ENCODE results near the gene MSRB3. TPM values are rescaled to one million over a fixed set of nuclear protein-coding genes. Genes with fewer than 3 reads are reported as not detected.

The MSRB3 gene
- total RNA-seq, 1 donor = 72.4 TPM

GRCh38 chr12:65492998-65493912 lies 214.8 kb downstream of the MSRB3 start:
- no peak for TF ChIP-seq CTCF (IDR thresholded peaks at IDR 0.05; ENCODE audit: extremely low read depth, low read depth, low read length)
- Histone ChIP-seq H3K9me3 (ENCODE audit: low read depth, low read length) (no peaks in the 10 kb centered on the region), H4K20me1 (ENCODE audit: insufficient read depth, low read length) (no peaks in the 10 kb centered on the region), H3K4me3 (ENCODE audit: insufficient read depth, low read length) (no peak overlapping the region), H3K4me1 (ENCODE audit: insufficient read depth, low read length) (peaks cover 53% of the 10 kb centered on the region), H3K27ac (ENCODE audit: low read depth, low read length) (peak overlapping the region; percentile 28), H3K79me2 (ENCODE audit: insufficient read depth, low read length) (no peaks in the 10 kb centered on the region), H3K4me2 (ENCODE audit: insufficient read depth, low read length) (no peak overlapping the region), H3K36me3 (ENCODE audit: insufficient read depth, low read length) (no peaks in the 10 kb centered on the region), H3K27me3 (ENCODE audit: insufficient read depth, low read length) (no peaks in the 10 kb centered on the region), H2AFZ (ENCODE audit: low read length) (no peak overlapping the region)
- DNase-seq (ENCODE audit: insufficient read length, low spot score, missing footprints) = no peak

- no peak overlapping the region for H3K4me3 ChIP-seq (ENCODE audit: insufficient read depth, low read length)
- no peaks in the 10 kb centered on the region for H3K36me3 ChIP-seq (ENCODE audit: insufficient read depth, low read length)
- H2AFZ ChIP-seq (ENCODE audit: low read length) = no peak overlapping the region
- no peaks in the 10 kb centered on the region for H3K27me3 ChIP-seq (ENCODE audit: insufficient read depth, low read length)
- H4K20me1 ChIP-seq (ENCODE audit: insufficient read depth, low read length) = no peaks in the 10 kb centered on the region
- H3K4me2 ChIP-seq (ENCODE audit: insufficient read depth, low read length) = no peak overlapping the region
- H3K9me3 ChIP-seq (ENCODE audit: low read depth, low read length) = no peaks in the 10 kb centered on the region
- TF ChIP-seq CTCF (IDR thresholded peaks at IDR 0.05; ENCODE audit: extremely low read depth, low read depth, low read length) = no peak
- H3K27ac ChIP-seq (ENCODE audit: low read depth, low read length) = peak overlapping the region; percentile 28
- no peak for DNase-seq (ENCODE audit: insufficient read length, low spot score, missing footprints)
- peaks cover 53% of the 10 kb centered on the region for H3K4me1 ChIP-seq (ENCODE audit: insufficient read depth, low read length)
- no peaks in the 10 kb centered on the region for H3K79me2 ChIP-seq (ENCODE audit: insufficient read depth, low read length)
These were observed 215.4 kb downstream of the MSRB3 start for GRCh38 chr12:65493913-65494245.

GRCh38 chr12:65494537-65494936 lies 216.1 kb downstream of the MSRB3 start:
- TF ChIP-seq CTCF (IDR thresholded peaks at IDR 0.05; ENCODE audit: extremely low read depth, low read depth, low read length) = no peak
- peaks cover 53% of the 10 kb centered on the region for H3K4me1 ChIP-seq (ENCODE audit: insufficient read depth, low read length)
- DNase-seq (ENCODE audit: insufficient read length, low spot score, missing footprints) = peak; percentile 11
- H3K9me3 ChIP-seq (ENCODE audit: low read depth, low read length) = no peaks in the 10 kb centered on the region
- peak overlapping the region; percentile 28 for H3K4me2 ChIP-seq (ENCODE audit: insufficient read depth, low read length)
- no peak overlapping the region for H3K4me3 ChIP-seq (ENCODE audit: insufficient read depth, low read length)
- H2AFZ ChIP-seq (ENCODE audit: low read length) = no peak overlapping the region
- H4K20me1 ChIP-seq (ENCODE audit: insufficient read depth, low read length) = no peaks in the 10 kb centered on the region
- H3K36me3 ChIP-seq (ENCODE audit: insufficient read depth, low read length) = no peaks in the 10 kb centered on the region
- peak overlapping the region; percentile 39 for H3K27ac ChIP-seq (ENCODE audit: low read depth, low read length)
- H3K27me3 ChIP-seq (ENCODE audit: insufficient read depth, low read length) = no peaks in the 10 kb centered on the region
- no peaks in the 10 kb centered on the region for H3K79me2 ChIP-seq (ENCODE audit: insufficient read depth, low read length)

DNA sequence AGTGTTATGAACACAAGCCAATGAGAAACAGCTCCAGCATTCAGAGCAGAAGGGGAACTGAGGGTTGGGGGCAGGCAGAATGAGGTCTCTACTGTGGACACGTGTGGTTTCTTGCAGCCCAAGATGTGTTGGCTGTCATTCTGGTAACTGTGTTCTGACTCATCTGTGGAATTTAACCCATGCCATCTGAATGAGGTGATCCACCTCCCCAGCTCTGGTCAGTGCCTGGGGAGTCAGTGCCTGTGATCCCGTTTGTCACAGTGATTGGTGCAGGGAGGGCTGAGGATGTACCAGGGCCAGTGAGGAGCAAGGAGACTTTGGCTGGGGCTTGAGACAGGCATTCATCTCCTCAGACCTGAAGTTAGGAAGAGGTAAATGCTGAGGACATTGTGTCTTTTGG lies 216.8 kb downstream of the MSRB3 start:
- H3K27me3 ChIP-seq (ENCODE audit: insufficient read depth, low read length) = no peaks in the 10 kb centered on the region
- peaks cover 52% of the 10 kb centered on the region for H3K4me1 ChIP-seq (ENCODE audit: insufficient read depth, low read length)
- no peak overlapping the region for H2AFZ ChIP-seq (ENCODE audit: low read length)
- no peak overlapping the region for H3K4me3 ChIP-seq (ENCODE audit: insufficient read depth, low read length)
- H3K9me3 ChIP-seq (ENCODE audit: low read depth, low read length) = no peaks in the 10 kb centered on the region
- H3K79me2 ChIP-seq (ENCODE audit: insufficient read depth, low read length) = no peaks in the 10 kb centered on the region
- H3K27ac ChIP-seq (ENCODE audit: low read depth, low read length) = peak overlapping the region; percentile 6
- no peaks in the 10 kb centered on the region for H3K36me3 ChIP-seq (ENCODE audit: insufficient read depth, low read length)
- TF ChIP-seq CTCF (IDR thresholded peaks at IDR 0.05; ENCODE audit: extremely low read depth, low read depth, low read length) = no peak
- H4K20me1 ChIP-seq (ENCODE audit: insufficient read depth, low read length) = no peaks in the 10 kb centered on the region
- H3K4me2 ChIP-seq (ENCODE audit: insufficient read depth, low read length) = peak overlapping the region; percentile 2
- DNase-seq (ENCODE audit: insufficient read length, low spot score, missing footprints) = peak; percentile 69
